Type B pancreatic cell (in vitro differentiated cells): Measurements from ENCODE around the gene LNX2. TPM values are rescaled to one million over a fixed set of nuclear protein-coding genes. Genes with fewer than 3 reads are reported as not detected.

ENCODE experiments used
- DNase-seq: peaks from one replicate; pipeline ENCODE4 v3.0.0; 2021; ENCODE audit warnings: mixed read lengths; ENCODE audit not compliant: unreplicated experiment; ENCODE audit errors: extremely low spot score
- H3K27ac Mint-ChIP-seq: 2 replicates; pipeline ENCODE4 v1.8.0; 2021; ENCODE audit warnings: mild to moderate bottlenecking, mixed read lengths
- H3K27me3 Mint-ChIP-seq: 2 replicates; pipeline ENCODE4 v1.8.0; 2021; ENCODE audit warnings: mixed read lengths
- H3K36me3 Mint-ChIP-seq: 2 replicates; pipeline ENCODE4 v1.8.0; 2021; ENCODE audit warnings: mixed read lengths
- H3K4me1 Mint-ChIP-seq: one replicate; pipeline ENCODE4 v1.8.0; 2021; ENCODE audit warnings: mixed read lengths; ENCODE audit not compliant: unreplicated experiment
- H3K4me3 Mint-ChIP-seq: 2 replicates; pipeline ENCODE4 v1.8.0; 2021; ENCODE audit warnings: mild to moderate bottlenecking, mixed read lengths
- H3K9me3 Mint-ChIP-seq: 2 replicates; pipeline ENCODE4 v1.8.0; 2021; ENCODE audit warnings: mixed read lengths
- CTCF ChIP-seq: fragments of 200-600 bp; sonication (generic); conservative IDR thresholded peaks from 2 replicates; pipeline ENCODE4 v1.5.0; 2021; ENCODE audit warnings: antibody characterized with exemption, mild to moderate bottlenecking
- total RNA-seq: library from RNA; stranded (reverse); gene quantifications from 2 replicates; pipeline ENCODE4 v1.2.1, GENCODE V29; 2021; ENCODE audit warnings: low replicate concordance

The LNX2 gene
- total RNA-seq, 1 donor from 2014 or later: 12.0 TPM

DNA sequence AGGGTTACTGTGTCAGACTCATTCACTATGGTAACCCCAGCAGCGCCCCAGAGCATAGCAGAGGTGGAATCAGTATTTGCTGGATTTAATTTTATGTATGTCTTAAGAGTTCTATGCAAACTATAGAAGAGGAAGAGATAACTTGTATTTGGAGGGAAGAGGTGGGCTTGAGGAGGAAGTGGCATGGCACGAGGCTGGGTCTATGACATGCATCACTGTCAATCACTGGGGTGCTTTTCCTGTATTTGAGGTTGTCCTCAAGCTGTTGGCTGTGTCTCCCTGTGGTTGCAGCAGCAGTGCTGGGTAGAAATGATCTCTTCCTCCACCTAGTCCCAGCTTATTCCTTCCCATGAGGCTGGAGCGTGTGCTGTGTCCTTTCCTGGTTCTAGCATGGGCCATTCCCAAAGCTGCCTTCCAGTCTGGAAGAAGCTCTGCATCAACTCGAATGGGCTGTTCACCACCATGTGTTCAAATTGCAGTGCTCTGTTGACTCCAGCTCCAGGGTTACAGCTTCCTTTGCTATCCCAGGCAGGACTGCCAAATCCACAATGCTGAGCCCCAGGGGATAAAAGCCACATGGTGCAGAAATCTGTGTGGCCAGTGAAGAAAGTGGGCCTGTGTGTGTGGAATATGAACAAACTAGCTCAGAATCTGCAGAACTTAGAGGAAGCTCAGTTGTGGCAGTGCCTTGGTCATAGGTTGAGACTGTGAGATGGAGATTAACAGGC is 96.8 kb downstream of the LNX2 start:
- TF ChIP-seq CTCF: no peak
- H3K4me3 Mint-ChIP-seq: no peak overlapping the region
- H3K4me1 Mint-ChIP-seq: peaks cover 12% of the 10 kb centered on the region
- no peaks in the 10 kb centered on the region for H3K36me3 Mint-ChIP-seq
- H3K9me3 Mint-ChIP-seq: no peaks in the 10 kb centered on the region
- DNase-seq: no peak
- peaks cover 41% of the 10 kb centered on the region for H3K27me3 Mint-ChIP-seq
- H3K27ac Mint-ChIP-seq: no peak overlapping the region

- peaks cover 42% of the 10 kb centered on the region for H3K27me3 Mint-ChIP-seq
- DNase-seq: no peak
- TF ChIP-seq CTCF: no peak
- no peaks in the 10 kb centered on the region for H3K9me3 Mint-ChIP-seq
- H3K27ac Mint-ChIP-seq: no peak overlapping the region
- H3K4me3 Mint-ChIP-seq: no peak overlapping the region
- peaks cover 12% of the 10 kb centered on the region for H3K4me1 Mint-ChIP-seq
- no peaks in the 10 kb centered on the region for H3K36me3 Mint-ChIP-seq
These were observed 97.5 kb downstream of the LNX2 start for GRCh38 chr13:27522847-27523246.

- H3K36me3 Mint-ChIP-seq: no peaks in the 10 kb centered on the region
- H3K4me3 Mint-ChIP-seq: no peak overlapping the region
- H3K4me1 Mint-ChIP-seq: no peaks in the 10 kb centered on the region
- TF ChIP-seq CTCF: no peak
- H3K9me3 Mint-ChIP-seq: no peaks in the 10 kb centered on the region
- no peak overlapping the region for H3K27ac Mint-ChIP-seq
- H3K27me3 Mint-ChIP-seq: peaks cover 33% of the 10 kb centered on the region
- no peak for DNase-seq
These were observed 104.2 kb downstream of the LNX2 start for GRCh38 chr13:27516103-27516502.

GRCh38 chr13:27510082-27510481 is 110.2 kb downstream of the LNX2 start:
- DNase-seq: no peak
- H3K9me3 Mint-ChIP-seq: no peaks in the 10 kb centered on the region
- H3K4me3 Mint-ChIP-seq: no peak overlapping the region
- no peak for TF ChIP-seq CTCF
- peaks cover 35% of the 10 kb centered on the region for H3K27me3 Mint-ChIP-seq
- no peak overlapping the region for H3K27ac Mint-ChIP-seq
- no peaks in the 10 kb centered on the region for H3K4me1 Mint-ChIP-seq
- H3K36me3 Mint-ChIP-seq: no peaks in the 10 kb centered on the region

- H3K9me3 Mint-ChIP-seq: no peaks in the 10 kb centered on the region
These were observed 111.5 kb downstream of the LNX2 start for GRCh38 chr13:27508802-27509201.

More at GRCh38 chr13:27508802-27509201, 111.5 kb downstream of the LNX2 start:
- no peak overlapping the region for H3K4me3 Mint-ChIP-seq
- H3K27ac Mint-ChIP-seq: no peak overlapping the region
- H3K4me1 Mint-ChIP-seq: peaks cover 4% of the 10 kb centered on the region
- TF ChIP-seq CTCF: no peak
- H3K27me3 Mint-ChIP-seq: peaks cover 39% of the 10 kb centered on the region
- H3K36me3 Mint-ChIP-seq: no peaks in the 10 kb centered on the region
- no peak for DNase-seq
